Measurements from ENCODE around the gene LRRC31.

DNA sequence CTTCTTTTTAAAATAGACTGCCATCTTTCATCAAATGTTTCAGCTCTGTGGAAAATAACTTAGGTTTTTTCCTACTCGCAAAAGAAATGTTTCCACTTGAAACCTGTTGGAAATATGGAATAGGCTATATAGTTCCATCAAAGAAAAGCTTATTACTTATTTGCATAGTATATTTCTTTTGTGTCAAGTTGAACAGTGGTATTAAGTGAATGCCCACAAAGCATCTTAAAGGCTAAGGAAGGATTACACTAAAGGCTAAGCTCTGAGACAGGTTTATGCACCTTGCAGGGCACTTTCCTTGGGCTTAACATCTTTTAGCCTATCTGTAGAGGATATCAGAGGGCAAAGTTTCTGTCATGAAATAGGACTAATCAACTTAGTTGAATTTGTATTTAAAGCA, 41.5 kb upstream of the LRRC31 start, which contains the start of gene SAMD7:
- TF ChIP-seq, protein P1, sequence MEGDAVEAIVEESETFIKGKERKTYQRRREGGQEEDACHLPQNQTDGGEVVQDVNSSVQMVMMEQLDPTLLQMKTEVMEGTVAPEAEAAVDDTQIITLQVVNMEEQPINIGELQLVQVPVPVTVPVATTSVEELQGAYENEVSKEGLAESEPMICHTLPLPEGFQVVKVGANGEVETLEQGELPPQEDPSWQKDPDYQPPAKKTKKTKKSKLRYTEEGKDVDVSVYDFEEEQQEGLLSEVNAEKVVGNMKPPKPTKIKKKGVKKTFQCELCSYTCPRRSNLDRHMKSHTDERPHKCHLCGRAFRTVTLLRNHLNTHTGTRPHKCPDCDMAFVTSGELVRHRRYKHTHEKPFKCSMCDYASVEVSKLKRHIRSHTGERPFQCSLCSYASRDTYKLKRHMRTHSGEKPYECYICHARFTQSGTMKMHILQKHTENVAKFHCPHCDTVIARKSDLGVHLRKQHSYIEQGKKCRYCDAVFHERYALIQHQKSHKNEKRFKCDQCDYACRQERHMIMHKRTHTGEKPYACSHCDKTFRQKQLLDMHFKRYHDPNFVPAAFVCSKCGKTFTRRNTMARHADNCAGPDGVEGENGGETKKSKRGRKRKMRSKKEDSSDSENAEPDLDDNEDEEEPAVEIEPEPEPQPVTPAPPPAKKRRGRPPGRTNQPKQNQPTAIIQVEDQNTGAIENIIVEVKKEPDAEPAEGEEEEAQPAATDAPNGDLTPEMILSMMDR (IDR thresholded peaks at IDR 0.05): no peak
- TF ChIP-seq POLR2A (IDR thresholded peaks at IDR 0.05): no peak

All from thyroid gland (tissue), 4 donors.